GM19372 (cell line): ENCODE measurements around the gene IRX2.

ENCODE experiments used
- ATAC-seq: cut with Tn5 transposase; IDR thresholded peaks from one replicate; pipeline ENCODE4 v1.9.1; 2021; ENCODE audit warnings: mild to moderate bottlenecking, low read depth, moderate library complexity; ENCODE audit not compliant: unreplicated experiment

The IRX2 gene

DNA sequence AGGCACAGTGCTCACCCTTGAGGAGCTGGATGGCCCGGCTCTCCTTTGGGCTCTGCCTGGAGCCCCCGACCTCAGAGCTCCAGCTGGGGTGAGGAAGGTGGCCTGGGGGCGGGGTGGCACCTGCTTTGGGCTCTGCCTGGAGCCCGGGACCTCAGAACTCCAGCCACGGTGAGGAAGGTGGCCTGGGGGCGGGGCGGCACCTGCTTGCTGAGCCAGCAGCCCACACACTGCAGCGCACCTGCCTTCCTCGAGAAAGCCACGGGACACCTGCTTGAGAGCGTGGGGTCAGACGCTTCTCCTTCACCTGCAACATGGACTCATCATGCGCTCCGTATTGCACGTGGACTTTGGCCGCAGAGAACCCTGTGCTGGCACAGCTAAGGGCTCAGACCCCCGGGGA, 51.8 kb downstream of the IRX2 start:
- no peak for ATAC-seq

GRCh38 chr5:2699231-2699630, 52.2 kb downstream of the IRX2 start:
- ATAC-seq, result no peak

- no peak for ATAC-seq
Measured at GRCh38 chr5:2698581-2698980, 52.9 kb downstream of the IRX2 start.

- ATAC-seq, result no peak
Measured at GRCh38 chr5:2697446-2698200, 53.9 kb downstream of the IRX2 start.

- no peak for ATAC-seq
Measured at GRCh38 chr5:2697041-2697440, 54.4 kb downstream of the IRX2 start.
